Measurements from ENCODE around the gene CHRNB2.
A peak's percentile ranks its signal among the peaks of the same experiment; 100 is the strongest.

Gene CHRNB2

DNA sequence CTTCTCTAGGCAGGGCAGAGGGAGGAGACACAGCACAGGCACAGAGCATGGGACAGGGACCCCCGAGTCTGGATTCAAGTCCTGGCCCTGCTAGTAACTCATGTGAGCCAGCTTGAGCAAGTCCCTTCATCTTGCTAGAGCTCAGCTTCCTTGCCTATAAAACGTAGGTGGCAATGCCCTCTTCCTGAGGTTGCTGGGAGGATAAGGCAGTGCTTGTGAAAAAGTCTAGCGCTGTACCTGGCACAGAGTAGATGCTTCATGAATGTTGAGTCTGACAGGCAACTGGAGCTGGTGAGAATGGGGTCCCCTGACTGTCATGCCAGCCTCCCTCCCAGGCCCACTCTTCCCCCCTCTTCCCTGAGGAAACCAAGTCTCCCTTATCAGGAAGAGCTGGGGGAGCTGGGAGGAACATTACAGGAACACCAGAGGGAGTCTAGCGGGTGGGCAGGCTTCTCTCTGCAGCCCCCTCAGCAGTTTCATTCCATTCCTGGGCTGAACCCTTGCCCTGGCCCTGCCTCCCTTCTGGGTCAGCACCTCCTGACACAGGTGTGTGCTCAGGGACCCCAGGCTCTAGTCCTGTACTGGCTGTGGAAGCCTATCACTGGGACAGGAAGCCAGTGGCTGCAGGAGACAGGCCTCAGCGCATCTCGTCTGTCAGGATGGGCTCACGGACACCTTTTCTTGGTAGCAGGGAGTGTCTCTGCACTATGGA lies 9.9 kb downstream of the CHRNB2 start:
- no peak for DNase-seq

DNA sequence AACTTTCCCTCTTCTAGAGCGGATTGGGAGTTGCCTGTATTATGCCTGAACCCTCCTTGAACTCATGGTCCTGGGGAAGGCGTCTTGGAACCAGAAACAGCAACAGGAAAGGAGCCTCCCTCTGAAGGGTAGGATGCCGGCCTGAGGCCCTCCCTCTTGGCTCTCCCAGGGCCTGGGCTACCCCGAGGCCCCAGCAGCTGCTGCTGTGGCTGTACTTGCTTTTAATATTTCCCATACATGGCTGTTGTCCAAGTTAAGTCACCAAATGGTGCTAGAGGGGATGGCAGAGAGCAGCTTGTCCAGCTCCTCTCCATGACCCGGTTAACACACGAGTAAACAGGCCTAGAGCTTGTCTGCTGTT lies 10.5 kb downstream of the CHRNB2 start:
- DNase-seq = no peak

DNA sequence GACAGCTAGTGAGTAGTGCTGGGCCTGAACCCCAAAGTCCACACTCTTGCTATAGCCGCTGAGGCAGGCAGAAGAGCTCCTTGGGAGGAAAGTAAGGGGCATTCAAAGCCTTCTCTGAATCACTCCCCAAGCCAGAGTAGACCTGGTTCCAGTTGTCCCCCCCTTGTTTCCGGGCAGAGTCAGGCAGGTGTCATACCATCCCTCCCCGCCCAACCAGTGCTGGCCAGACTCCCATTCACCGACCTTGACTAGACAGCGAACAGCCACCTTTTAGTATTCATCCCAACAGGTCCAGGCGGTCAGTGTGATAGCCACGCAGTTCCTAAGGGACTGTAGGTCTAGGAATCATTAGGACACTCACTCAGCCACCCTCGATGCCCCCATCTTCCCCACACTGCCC lies 11.8 kb downstream of the CHRNB2 start:
- DNase-seq = no peak

- DNase-seq = no peak
These were observed 14.2 kb downstream of the CHRNB2 start for GRCh38 chr1:154581766-154582165.

DNA sequence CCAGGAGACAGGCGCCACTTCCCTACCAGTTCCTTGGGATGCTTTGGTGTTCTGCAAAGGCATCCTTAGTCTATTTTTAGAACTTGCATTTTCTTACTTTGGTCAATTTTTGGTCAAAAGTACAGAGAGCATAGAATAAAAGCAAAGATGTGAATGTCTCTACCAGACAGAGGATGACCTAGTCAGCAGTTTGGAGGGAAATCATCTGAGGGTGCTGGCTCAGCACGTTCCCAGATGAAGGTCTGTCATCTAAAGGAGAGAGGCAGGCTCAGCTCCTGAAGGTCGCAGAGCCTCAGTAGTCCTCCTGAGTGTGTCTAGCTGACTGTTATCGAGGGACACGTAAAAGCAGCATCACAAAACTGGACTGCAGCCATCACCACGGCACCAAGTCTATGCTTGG lies 15.3 kb downstream of the CHRNB2 start:
- no peak for DNase-seq

GRCh38 chr1:154583773-154584172 lies 16.2 kb downstream of the CHRNB2 start:
- no peak for DNase-seq

GRCh38 chr1:154584267-154584994 lies 16.9 kb downstream of the CHRNB2 start:
- no peak for DNase-seq

- no peak for DNase-seq
These were observed 18.7 kb downstream of the CHRNB2 start for GRCh38 chr1:154586231-154586630.

DNA sequence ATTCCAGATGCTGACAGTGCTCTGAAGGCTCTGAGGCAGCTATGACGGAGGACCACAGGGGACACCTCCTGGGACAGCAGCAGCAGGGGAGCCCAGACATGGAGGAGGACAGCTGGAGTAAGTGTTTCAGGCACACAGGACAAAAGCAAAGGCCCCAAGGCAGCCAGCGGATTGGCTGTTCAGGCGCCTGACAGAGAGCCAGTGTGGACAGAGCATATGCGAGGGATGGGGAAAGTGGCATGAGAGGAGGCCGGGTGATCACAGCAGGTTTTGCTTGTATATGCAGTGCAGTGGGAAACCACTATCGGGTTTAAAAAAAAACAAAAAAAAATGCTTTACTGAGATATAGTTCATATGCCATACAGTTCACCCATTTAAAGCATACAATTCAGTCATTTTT lies 19.1 kb downstream of the CHRNB2 start:
- DNase-seq = peak in 2 of 58 donors; percentile 12 to 14

DNA sequence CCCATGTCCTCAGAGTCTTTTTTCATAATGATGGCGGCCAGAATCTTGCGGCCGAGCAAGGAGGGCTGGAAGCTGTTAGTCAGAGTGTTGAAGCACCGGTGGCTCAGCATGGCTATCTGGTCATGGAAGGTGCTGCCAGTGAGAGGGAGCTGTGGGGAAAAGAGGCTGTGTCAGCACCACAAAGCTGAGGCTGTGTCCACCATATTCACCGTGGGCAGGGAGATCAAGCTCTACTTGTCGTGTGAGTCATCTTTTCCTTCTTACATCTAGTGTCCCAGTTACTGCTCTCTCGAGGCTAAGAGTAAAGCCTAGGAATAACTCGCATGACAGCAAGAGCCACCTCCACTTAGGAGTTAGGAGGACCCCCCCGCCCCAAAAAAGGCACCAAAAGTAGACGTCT lies 22.2 kb downstream of the CHRNB2 start:
- DNase-seq = no peak

DNA sequence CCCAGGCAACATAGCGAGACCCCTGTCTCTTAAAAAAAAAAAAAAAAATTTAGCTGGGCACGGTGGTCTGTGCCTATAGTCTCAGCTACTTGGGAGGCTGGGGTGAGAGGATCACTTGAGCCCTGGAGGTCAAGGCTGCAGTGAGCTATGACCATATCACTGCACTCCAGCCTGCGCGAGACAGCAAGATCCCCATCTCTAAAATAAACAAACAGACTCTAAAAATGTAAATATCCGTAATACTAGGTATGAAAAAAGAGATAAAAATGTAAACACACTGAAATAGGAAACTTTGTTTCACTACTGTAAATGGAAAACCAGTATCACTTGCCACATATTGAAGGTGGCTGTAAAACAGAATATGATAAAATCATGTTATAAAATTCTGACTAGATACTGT lies 23.2 kb downstream of the CHRNB2 start:
- DNase-seq = no peak

GRCh38 chr1:154591206-154591605 lies 23.6 kb downstream of the CHRNB2 start:
- DNase-seq = no peak

GRCh38 chr1:154593390-154593789 lies 25.8 kb downstream of the CHRNB2 start:
- no peak for DNase-seq

DNA sequence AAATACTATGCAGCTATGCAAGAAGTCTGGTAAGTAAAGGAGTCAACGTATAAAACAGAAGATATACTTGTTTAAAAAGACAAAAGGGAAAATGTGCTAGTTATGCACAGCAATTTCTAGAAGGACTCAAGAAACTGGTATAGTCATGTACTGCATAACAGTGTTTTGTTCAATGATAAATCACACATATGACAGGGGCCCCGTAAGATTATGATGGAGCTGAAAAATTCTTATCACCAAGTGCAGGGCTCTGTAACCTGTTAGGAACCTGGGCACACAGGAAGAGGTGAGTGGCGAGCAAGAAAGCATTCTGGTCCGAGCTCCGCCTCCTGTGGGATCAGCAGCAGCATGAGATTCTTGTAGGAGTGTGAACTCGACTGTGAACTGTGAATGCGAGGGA lies 27.2 kb downstream of the CHRNB2 start:
- no peak for DNase-seq

DNA sequence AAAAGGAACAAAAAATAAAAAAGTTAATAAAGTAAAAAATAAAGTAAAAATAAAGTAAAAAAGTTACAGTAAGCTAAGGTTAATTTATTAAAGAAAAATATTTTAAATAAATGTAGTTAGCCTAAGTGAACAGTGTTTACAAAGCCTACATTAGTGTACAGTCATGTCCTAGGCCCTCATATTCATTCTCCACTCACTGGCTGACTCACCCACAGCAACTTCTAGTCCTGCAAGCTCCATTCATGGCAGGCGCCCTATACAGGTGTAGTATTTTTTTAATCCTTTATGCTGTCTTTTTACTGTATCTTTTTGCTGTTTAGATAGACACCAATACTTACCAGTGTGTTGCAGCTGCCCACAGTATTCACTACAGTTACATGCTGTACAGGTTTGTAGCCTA lies 28.0 kb downstream of the CHRNB2 start:
- no peak for DNase-seq

DNA sequence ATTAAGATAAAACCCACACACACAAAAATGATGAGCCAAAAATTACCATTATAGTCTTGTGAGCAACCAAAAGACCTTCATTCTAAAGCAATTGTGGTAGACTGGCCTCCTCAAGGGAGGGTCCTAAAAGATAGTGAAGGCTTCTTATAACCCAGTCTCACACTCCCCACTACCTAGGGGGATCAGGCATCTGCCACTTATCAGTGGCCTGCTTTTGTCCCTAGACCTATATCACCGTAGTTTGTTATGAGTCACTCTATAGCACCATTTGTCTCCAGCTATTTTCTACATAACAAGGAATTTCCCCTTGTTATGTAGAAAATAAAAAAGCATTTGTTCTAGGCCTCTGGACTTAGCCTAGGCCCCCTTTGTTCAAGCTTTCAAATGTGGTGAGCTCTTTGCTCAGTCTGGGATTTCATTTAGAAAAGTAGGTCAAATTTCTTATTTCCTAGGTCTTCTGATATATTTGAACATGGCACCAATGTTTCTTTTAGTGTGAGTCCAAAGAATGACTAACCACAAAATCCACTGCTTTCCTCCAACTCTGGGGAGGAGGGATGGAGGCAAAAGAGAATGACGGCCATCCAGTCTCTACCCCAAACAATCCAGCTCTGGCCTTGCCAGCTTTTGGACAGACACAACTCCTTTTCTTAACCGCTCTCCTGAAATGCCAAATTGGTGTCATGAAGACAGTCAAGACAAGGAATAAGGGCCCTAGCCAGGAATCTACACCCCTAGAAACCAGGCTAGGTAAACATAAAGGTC lies 31.5 kb downstream of the CHRNB2 start:
- DNase-seq = peak in 17 of 58 donors; percentile 11 to 68 (median 24)

GRCh38 chr1:154599658-154600057 lies 32.1 kb downstream of the CHRNB2 start:
- peak in 15 of 58 donors; percentile 10 to 57 (median 25) for DNase-seq

GRCh38 chr1:154603317-154603716 lies 35.7 kb downstream of the CHRNB2 start:
- DNase-seq = no peak

- no peak for DNase-seq
These were observed 38.0 kb downstream of the CHRNB2 start for GRCh38 chr1:154605534-154605933.

DNA sequence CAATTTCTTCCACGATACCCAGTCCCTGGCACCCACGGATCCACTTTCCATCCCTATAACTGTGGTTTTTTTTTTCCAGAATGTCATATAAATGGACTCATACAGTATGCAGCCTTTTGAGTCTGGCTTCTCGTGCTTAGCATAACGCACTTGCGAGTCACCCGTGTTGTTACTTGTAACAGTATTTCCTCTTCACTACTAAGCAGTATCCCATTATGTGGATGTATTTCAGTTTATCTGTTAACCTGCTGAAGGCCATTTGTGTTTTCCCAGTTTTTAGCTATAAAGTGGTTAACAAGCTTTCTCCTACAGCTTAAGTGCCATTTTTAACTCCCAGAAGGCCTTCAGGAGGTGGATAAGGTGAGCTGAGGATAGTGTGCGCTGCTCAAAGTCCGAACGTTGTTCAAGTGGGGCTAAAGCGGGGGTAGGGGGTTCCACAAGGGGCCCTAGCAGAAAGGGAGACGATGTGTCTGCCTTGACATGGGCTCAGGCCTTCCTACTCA lies 39.6 kb downstream of the CHRNB2 start:
- peak in 2 of 58 donors; percentile 9 to 16 for DNase-seq

DNA sequence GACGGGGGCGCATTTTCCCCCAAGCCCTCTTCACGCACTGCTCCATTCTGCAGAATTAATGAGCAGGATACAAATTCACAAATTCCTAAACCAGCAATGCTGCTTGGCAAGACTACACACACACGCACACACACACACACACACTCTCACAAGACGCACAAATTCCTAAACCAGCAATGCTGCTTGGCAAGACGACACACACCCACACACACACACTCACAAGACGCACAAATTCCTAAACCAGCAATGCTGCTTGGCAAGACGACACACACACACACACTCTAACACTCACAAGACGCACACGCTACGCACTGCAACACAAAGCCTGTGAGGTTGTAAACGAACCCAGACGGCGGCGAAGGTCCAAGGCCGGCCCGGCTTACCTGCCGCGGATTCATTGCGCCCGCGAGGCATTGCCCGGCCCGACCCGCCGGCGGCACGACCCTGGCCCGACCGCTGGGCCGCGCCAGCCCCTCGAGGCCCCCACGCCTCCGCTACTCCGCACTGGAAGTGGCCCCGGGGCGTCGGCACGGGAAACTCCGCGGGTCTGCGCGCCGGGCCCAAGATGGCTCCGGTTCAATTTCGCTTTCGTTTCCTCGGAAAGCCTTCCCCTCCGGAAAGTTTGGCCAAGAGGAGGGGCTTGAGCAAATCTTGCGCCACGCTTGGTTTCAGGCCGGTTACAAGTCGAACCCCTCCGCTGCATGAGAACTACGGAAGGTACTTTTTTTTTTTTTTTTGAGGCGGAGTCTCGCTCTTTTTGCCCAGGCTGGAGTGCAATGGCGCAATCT lies 40.2 kb downstream of the CHRNB2 start, which contains the start of gene ADAR:
Gene ADAR (minus strand): TSS at position 578 of the 788 bp plus-strand sequence. CDS start 180 bp downstream, at position 398.
- peak in 57 of 58 donors; percentile 2 to 83 (median 62) for DNase-seq
